SJCRH30 (cell line): ENCODE results near the gene SULF2. TPM values are rescaled to one million over a fixed set of nuclear protein-coding genes. Genes with fewer than 3 reads are reported as not detected.

Source experiments
- DNase-seq, 2 experiments: peaks; one replicate each; pipeline ENCODE4 v3.0.0-alpha.2; 2015 to 2020
- H3K27ac ChIP-seq: fragments of 250-450 bp; sonication (Bioruptor Pico); 2 replicates; pipeline ENCODE4 v1.5.1; 2020; ENCODE audit warnings: mild to moderate bottlenecking, moderate library complexity
- H3K27me3 ChIP-seq: fragments of 250-450 bp; sonication (Bioruptor Pico); 2 replicates; pipeline ENCODE4 v1.5.1; 2020; ENCODE audit warnings: mild to moderate bottlenecking, moderate library complexity
- H3K36me3 ChIP-seq: fragments of 250-450 bp; sonication (Bioruptor Pico); 2 replicates; pipeline ENCODE4 v1.5.1; 2020; ENCODE audit warnings: mild to moderate bottlenecking, moderate library complexity
- H3K4me1 ChIP-seq: fragments of 250-450 bp; sonication (Bioruptor Pico); 2 replicates; pipeline ENCODE4 v1.5.1; 2020; ENCODE audit warnings: mild to moderate bottlenecking, moderate library complexity
- H3K4me3 ChIP-seq: fragments of 250-450 bp; sonication (Bioruptor Pico); 2 replicates; pipeline ENCODE4 v1.5.1; 2020; ENCODE audit warnings: mild to moderate bottlenecking, moderate library complexity
- H3K9me3 ChIP-seq: fragments of 250-450 bp; sonication (Bioruptor Pico); replicated peaks from 2 replicates; pipeline ENCODE4 v1.5.1; 2020; ENCODE audit warnings: mild to moderate bottlenecking, moderate library complexity
- total RNA-seq: library from RNA; depleted of rRNA; stranded (reverse); fragments of >200 nt; shearing (Covaris generic); gene quantifications from 2 replicates; pipeline ENCODE4 v1.2.3, GENCODE V29; 2014

SULF2 gene
- total RNA-seq, 1 experiment from 2014 or later: 122 TPM

GRCh38 chr20:47749339-47749738, 35.9 kb downstream of the SULF2 start:
- H3K4me1 ChIP-seq: peaks cover 10% of the 10 kb centered on the region
- H3K36me3 ChIP-seq: peaks cover 32% of the 10 kb centered on the region
- H3K9me3 ChIP-seq: no peaks in the 10 kb centered on the region
- no peak overlapping the region for H3K27ac ChIP-seq
- no peak for DNase-seq
- no peaks in the 10 kb centered on the region for H3K27me3 ChIP-seq
- H3K4me3 ChIP-seq: no peak overlapping the region

DNA sequence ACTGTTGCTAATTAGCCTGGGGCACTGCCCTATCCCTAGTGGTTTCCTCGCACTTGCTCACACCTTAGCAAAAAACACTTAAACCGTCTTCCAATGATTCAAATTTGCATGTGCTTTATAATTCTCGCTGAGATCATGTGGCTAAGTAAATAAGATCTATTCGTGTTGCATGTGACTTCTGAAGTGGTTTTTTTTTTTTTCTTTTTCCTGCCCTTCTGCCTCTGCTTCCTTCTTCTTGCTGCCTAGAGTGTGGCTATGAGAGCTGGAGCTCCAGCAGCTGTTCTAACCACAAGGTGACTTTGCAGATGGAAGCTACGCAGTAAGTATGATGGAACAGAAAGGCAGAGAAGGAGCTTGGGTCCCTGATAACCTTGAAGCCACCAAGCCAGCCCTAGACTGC, 36.5 kb downstream of the SULF2 start:
- no peaks in the 10 kb centered on the region for H3K27me3 ChIP-seq
- H3K27ac ChIP-seq: no peak overlapping the region
- H3K4me3 ChIP-seq: no peak overlapping the region
- peaks cover 34% of the 10 kb centered on the region for H3K36me3 ChIP-seq
- H3K4me1 ChIP-seq: peaks cover 10% of the 10 kb centered on the region
- no peaks in the 10 kb centered on the region for H3K9me3 ChIP-seq
- peak in 1 of 2 experiments; percentile 54 for DNase-seq

DNA sequence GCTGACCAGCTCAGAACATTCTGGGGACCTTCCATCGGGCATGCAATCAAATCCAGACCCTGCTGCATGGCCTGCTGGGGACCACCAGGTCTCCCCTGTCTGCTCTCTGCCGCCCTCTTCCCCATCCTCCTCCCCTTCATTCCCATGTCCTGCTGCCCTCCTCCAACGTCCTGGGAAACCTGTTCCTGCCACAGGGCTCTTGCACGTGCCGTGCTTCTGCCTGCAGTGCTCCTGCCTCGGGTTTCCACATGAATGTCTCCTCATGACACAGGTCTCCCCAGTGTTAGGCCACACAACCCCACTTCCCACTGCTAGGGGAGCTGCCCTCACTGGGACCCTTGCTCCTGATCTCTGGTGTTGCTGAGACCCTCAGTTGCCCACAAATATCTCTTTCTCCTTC, 37.2 kb downstream of the SULF2 start:
- Histone ChIP-seq H3K9me3 (no peaks in the 10 kb centered on the region), H3K27me3 (no peaks in the 10 kb centered on the region), H3K27ac (no peak overlapping the region), H3K4me1 (peaks cover 13% of the 10 kb centered on the region), H3K4me3 (no peak overlapping the region), H3K36me3 (peaks cover 34% of the 10 kb centered on the region)
- DNase-seq: no peak

- Histone ChIP-seq H3K27ac (no peak overlapping the region), H3K9me3 (no peaks in the 10 kb centered on the region), H3K4me3 (no peak overlapping the region), H3K4me1 (peaks cover 15% of the 10 kb centered on the region), H3K36me3 (peaks cover 33% of the 10 kb centered on the region), H3K27me3 (no peaks in the 10 kb centered on the region)
- DNase-seq: no peak
Observed at GRCh38 chr20:47747669-47748031, 37.6 kb downstream of the SULF2 start.

DNA sequence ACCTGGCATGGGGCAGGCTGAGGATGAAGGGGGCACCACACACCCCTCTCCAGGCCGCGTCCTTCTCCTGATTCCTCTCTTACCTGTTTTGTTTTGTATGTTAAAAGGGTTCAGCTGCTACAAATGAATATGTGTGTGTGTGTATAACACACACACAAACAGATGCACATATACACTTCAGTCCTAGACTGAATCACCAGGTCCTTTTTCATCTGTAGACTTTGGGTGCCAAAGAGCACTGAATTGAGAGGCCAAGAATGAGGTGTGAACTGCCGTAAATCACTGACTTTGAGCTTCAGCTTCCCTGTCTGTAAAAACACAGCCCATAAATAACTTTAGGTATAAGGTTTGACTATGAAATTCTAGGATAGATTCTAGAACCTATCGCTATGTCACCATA, 40.5 kb downstream of the SULF2 start:
- Histone ChIP-seq H3K27me3 (no peaks in the 10 kb centered on the region), H3K36me3 (peaks cover 15% of the 10 kb centered on the region), H3K27ac (no peak overlapping the region), H3K9me3 (no peaks in the 10 kb centered on the region), H3K4me1 (peaks cover 28% of the 10 kb centered on the region), H3K4me3 (no peak overlapping the region)
- DNase-seq: no peak

DNA sequence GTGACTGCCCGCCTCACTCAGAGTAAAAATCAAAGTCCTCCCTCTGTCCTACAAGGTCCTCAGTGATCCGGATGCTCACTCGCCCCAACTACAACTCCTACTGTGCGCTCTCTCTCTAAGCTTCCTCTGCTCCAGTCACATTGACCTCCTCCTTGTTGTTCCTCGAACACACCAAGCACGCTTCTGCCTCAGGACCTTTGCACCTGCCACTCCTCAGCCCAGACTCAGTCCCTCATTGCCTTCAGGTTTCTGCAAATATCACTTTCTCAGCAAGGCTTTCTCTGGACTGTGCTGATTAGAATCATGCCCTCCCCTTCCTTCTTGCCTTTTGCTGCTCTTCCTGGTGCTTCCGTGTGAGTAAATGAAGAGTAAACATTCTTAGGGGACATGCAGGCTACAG, 41.6 kb downstream of the SULF2 start:
- H3K4me1 ChIP-seq: peaks cover 21% of the 10 kb centered on the region
- H3K27me3 ChIP-seq: no peaks in the 10 kb centered on the region
- H3K9me3 ChIP-seq: no peaks in the 10 kb centered on the region
- H3K4me3 ChIP-seq: no peak overlapping the region
- no peak for DNase-seq
- peaks cover 23% of the 10 kb centered on the region for H3K36me3 ChIP-seq
- no peak overlapping the region for H3K27ac ChIP-seq

GRCh38 chr20:47741669-47742608, 43.3 kb downstream of the SULF2 start:
- Histone ChIP-seq H3K27me3 (no peaks in the 10 kb centered on the region), H3K27ac (peak overlapping the region; percentile 22; the same call in 1 of the 2 replicates), H3K4me3 (no peak overlapping the region), H3K36me3 (peaks cover 25% of the 10 kb centered on the region), H3K9me3 (no peaks in the 10 kb centered on the region), H3K4me1 (peaks cover 18% of the 10 kb centered on the region)
- DNase-seq: peak; percentile 93 to 98

DNA sequence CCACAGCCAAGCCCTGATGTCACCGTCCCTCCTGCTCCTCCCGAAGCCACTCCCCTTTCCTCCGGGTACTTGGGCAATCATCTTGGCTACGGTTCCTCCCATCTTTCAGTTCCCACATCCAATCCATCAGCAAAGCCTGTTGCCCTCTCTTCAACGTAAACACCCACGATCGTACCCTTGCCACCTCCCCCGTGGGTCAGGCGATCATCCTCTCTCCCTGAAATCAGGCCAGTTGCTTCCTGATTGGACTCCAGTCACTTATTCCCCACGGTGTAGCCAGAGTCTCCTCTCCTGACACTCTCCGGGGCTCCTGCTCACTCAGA, 44.5 kb downstream of the SULF2 start:
- no peak overlapping the region for H3K4me3 ChIP-seq
- H3K9me3 ChIP-seq: no peaks in the 10 kb centered on the region
- H3K27me3 ChIP-seq: no peaks in the 10 kb centered on the region
- H3K36me3 ChIP-seq: peaks cover 33% of the 10 kb centered on the region
- H3K4me1 ChIP-seq: peaks cover 18% of the 10 kb centered on the region
- no peak overlapping the region for H3K27ac ChIP-seq
- DNase-seq: no peak

- H3K27me3 ChIP-seq: no peaks in the 10 kb centered on the region
- DNase-seq: no peak
- no peak overlapping the region for H3K4me3 ChIP-seq
- peaks cover 39% of the 10 kb centered on the region for H3K36me3 ChIP-seq
- H3K9me3 ChIP-seq: no peaks in the 10 kb centered on the region
- H3K27ac ChIP-seq: no peak overlapping the region
- H3K4me1 ChIP-seq: peaks cover 18% of the 10 kb centered on the region
Observed at GRCh38 chr20:47740121-47740861, 45.0 kb downstream of the SULF2 start.

DNA sequence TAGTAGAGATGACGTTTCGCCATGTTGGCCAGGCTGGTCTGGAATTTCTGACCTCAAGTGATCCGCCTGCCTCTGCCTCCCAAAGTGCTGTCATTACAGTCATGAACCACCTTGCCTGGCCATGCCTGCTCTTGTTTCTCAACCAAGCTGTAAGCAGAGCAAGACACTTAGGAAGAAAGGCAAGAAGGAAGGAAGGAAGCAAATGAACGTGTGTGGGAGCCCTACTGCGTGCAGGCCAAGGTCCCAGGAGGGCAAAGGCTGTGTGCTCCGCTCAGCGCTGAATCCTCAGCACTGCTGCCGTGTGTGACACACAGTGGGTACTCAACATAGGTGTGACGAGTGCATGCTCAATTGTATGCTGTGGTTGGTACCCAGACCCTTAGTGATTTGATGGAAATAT, 47.4 kb downstream of the SULF2 start:
- DNase-seq: no peak
- Histone ChIP-seq H3K4me3 (no peak overlapping the region), H3K9me3 (no peaks in the 10 kb centered on the region)

GRCh38 chr20:47736570-47737152, 48.6 kb downstream of the SULF2 start:
- DNase-seq: no peak
- Histone ChIP-seq H3K27me3 (no peaks in the 10 kb centered on the region), H3K27ac (no peak overlapping the region), H3K4me3 (no peak overlapping the region), H3K36me3 (peaks cover 55% of the 10 kb centered on the region), H3K9me3 (no peaks in the 10 kb centered on the region), H3K4me1 (peaks cover 3% of the 10 kb centered on the region)

More for the DNA sequence above, 47.4 kb downstream of the SULF2 start:
- Histone ChIP-seq H3K4me1 (peaks cover 14% of the 10 kb centered on the region), H3K36me3 (peaks cover 44% of the 10 kb centered on the region), H3K27me3 (no peaks in the 10 kb centered on the region), H3K27ac (no peak overlapping the region)

GRCh38 chr20:47735412-47736400, 49.6 kb downstream of the SULF2 start:
- DNase-seq: no peak
- H3K27ac ChIP-seq: no peak overlapping the region
- H3K4me1 ChIP-seq: no peaks in the 10 kb centered on the region
- peaks cover 61% of the 10 kb centered on the region for H3K36me3 ChIP-seq
- H3K9me3 ChIP-seq: no peaks in the 10 kb centered on the region
- no peaks in the 10 kb centered on the region for H3K27me3 ChIP-seq
- no peak overlapping the region for H3K4me3 ChIP-seq

GRCh38 chr20:47734870-47735269, 50.4 kb downstream of the SULF2 start:
- no peak overlapping the region for H3K4me3 ChIP-seq
- DNase-seq: no peak

GRCh38 chr20:47733892-47734291, 51.4 kb downstream of the SULF2 start:
- H3K4me3 ChIP-seq: no peak overlapping the region
- H3K27me3 ChIP-seq: no peaks in the 10 kb centered on the region
- H3K36me3 ChIP-seq: peaks cover 58% of the 10 kb centered on the region
- H3K4me1 ChIP-seq: no peaks in the 10 kb centered on the region
- no peaks in the 10 kb centered on the region for H3K9me3 ChIP-seq
- no peak overlapping the region for H3K27ac ChIP-seq
- no peak for DNase-seq

More at GRCh38 chr20:47734870-47735269, 50.4 kb downstream of the SULF2 start:
- peaks cover 62% of the 10 kb centered on the region for H3K36me3 ChIP-seq
- no peaks in the 10 kb centered on the region for H3K27me3 ChIP-seq
- no peaks in the 10 kb centered on the region for H3K4me1 ChIP-seq
- no peak overlapping the region for H3K27ac ChIP-seq
- no peaks in the 10 kb centered on the region for H3K9me3 ChIP-seq
